CD14-positive monocyte (primary cell): ENCODE results near the gene NOX3. TPM values are rescaled to one million over a fixed set of nuclear protein-coding genes. Genes with fewer than 3 reads are reported as not detected.

Experiments used
- DNase-seq, 3 donors: peaks; one replicate each; pipeline ENCODE4 v3.0.0-alpha.2; 2011 to 2022
- H2AFZ ChIP-seq: 2 replicates; pipeline ENCODE4 v1.6.0; 2012; ENCODE audit warnings: mild to moderate bottlenecking, low read depth, low read length, inconsistent platforms; ENCODE audit not compliant: insufficient read depth, poor library complexity, severe bottlenecking
- H3K27ac ChIP-seq, 2 donors: 1 replicate in 1 of 2; 2 replicates in 1 of 2; pipeline ENCODE4 v1.5.1; 2012 to 2013; ENCODE audit warnings: low read length in 2 of 2, control low read depth in 1 of 2, inconsistent platforms in 1 of 2, low read depth in 1 of 2, mild to moderate bottlenecking in 1 of 2
- H3K27me3 ChIP-seq, 2 donors: one replicate each; pipeline versions ENCODE4 v1.6.0 to v1.6.1; 2011 to 2013; ENCODE audit warnings: low read length in 2 of 2; ENCODE audit not compliant: control insufficient read depth in 2 of 2, insufficient read depth in 2 of 2
- H3K36me3 ChIP-seq, 2 donors: replicated peaks in 1 of 2; 1 replicate in 1 of 2; 2 replicates in 1 of 2; pipeline versions ENCODE4 v1.5.1 to v1.6.1; 2012 to 2013; ENCODE audit warnings: low read length in 2 of 2, control low read depth in 1 of 2, inconsistent platforms in 1 of 2, mild to moderate bottlenecking in 1 of 2; ENCODE audit not compliant: insufficient read depth in 2 of 2, control insufficient read depth in 1 of 2
- H3K4me1 ChIP-seq, 2 donors: 1 replicate in 1 of 2; 2 replicates in 1 of 2; pipeline versions ENCODE4 v1.5.1 to v1.6.1; 2012 to 2013; ENCODE audit warnings: low read length in 2 of 2, control low read depth in 1 of 2, inconsistent platforms in 1 of 2, mild to moderate bottlenecking in 1 of 2, moderate library complexity in 1 of 2; ENCODE audit not compliant: insufficient read depth in 2 of 2, control insufficient read depth in 1 of 2
- H3K4me2 ChIP-seq: replicated peaks from 2 replicates; pipeline ENCODE3; 2012; ENCODE audit warnings: low read length, moderate library complexity, mild to moderate bottlenecking; ENCODE audit not compliant: poor library complexity, severe bottlenecking; ENCODE audit errors: extremely low read depth
- H3K4me3 ChIP-seq, 3 experiments: fragments of 200-600 bp in 1 of 3; sonication (generic) in 1 of 3; replicated peaks in 1 of 3; 1 replicate in 2 of 3; 2 replicates in 1 of 3; pipeline ENCODE4 v1.5.1; 2011 to 2013; ENCODE audit warnings: low read length in 3 of 3, mild to moderate bottlenecking in 3 of 3, control low read depth in 2 of 3, low read depth in 2 of 3, inconsistent platforms in 1 of 3, moderate library complexity in 1 of 3
- H3K79me2 ChIP-seq: 2 replicates; pipeline ENCODE4 v1.6.0; 2012; ENCODE audit warnings: mild to moderate bottlenecking, control low read depth, inconsistent platforms, low read length, moderate library complexity; ENCODE audit not compliant: insufficient read depth
- H3K9ac ChIP-seq: 2 replicates; pipeline ENCODE4 v1.6.0; 2017; ENCODE audit warnings: low read length, mild to moderate bottlenecking; ENCODE audit not compliant: insufficient read depth, poor library complexity, severe bottlenecking
- H3K9me3 ChIP-seq, 2 donors: replicated peaks in 1 of 2; 1 replicate in 1 of 2; 2 replicates in 1 of 2; pipeline versions ENCODE4 v1.5.1 to v1.6.1; 2012 to 2013; ENCODE audit warnings: low read length in 2 of 2, control low read depth in 1 of 2; ENCODE audit not compliant: control insufficient read depth in 1 of 2, insufficient read depth in 1 of 2
- H4K20me1 ChIP-seq: 2 replicates; pipeline ENCODE4 v1.6.0; 2012; ENCODE audit warnings: mild to moderate bottlenecking, low read length, control low read depth, moderate library complexity; ENCODE audit not compliant: insufficient read depth
- H3K27ac Mint-ChIP-seq, 7 donors: one replicate each; pipeline ENCODE4 v1.8.0; 2020; ENCODE audit warnings: mild to moderate bottlenecking in 7 of 7, mixed read lengths in 7 of 7, moderate library complexity in 6 of 7, inconsistent platforms in 2 of 7
- H3K27me3 Mint-ChIP-seq, 3 donors: one replicate each; pipeline ENCODE4 v1.8.0; 2021 to 2022; ENCODE audit warnings: low read depth in 3 of 3, mild to moderate bottlenecking in 3 of 3, mixed read lengths in 3 of 3, moderate library complexity in 3 of 3, inconsistent platforms in 1 of 3
- H3K36me3 Mint-ChIP-seq, 2 donors: one replicate each; pipeline ENCODE4 v1.8.0; 2020; ENCODE audit warnings: mixed read lengths in 2 of 2, inconsistent platforms in 1 of 2, mild to moderate bottlenecking in 1 of 2
- H3K4me1 Mint-ChIP-seq: one replicate; pipeline ENCODE4 v1.8.0; 2020; ENCODE audit warnings: mild to moderate bottlenecking, mixed read lengths
- H3K4me3 Mint-ChIP-seq, 2 donors: one replicate each; pipeline ENCODE4 v1.8.0; 2020; ENCODE audit warnings: mild to moderate bottlenecking in 2 of 2, mixed read lengths in 2 of 2, moderate library complexity in 1 of 2
- H3K9me3 Mint-ChIP-seq, 7 donors: one replicate each; pipeline ENCODE4 v1.8.0; 2020 to 2022; ENCODE audit warnings: mixed read lengths in 7 of 7, mild to moderate bottlenecking in 6 of 7, moderate library complexity in 6 of 7, inconsistent platforms in 2 of 7
- CTCF ChIP-seq: fragments of 200-600 bp; IDR thresholded peaks from one replicate; pipeline ENCODE4 v1.8.0; 2022; ENCODE audit warnings: antibody characterized with exemption, mild to moderate bottlenecking
- WGBS: methylation state at CpG from one replicate; pipeline ENCODE4 v1.1.5; 2013; ENCODE audit warnings: missing lambda C conversion rate; ENCODE audit not compliant: insufficient coverage; 5-methylcytosine and 5-hydroxymethylcytosine counted together
- intact Hi-C, 2 donors: fragments of 100-400 bp; cut with micrococcal nuclease; formaldehyde crosslinking; loops; one replicate each; pipeline versions ENCODE4 v1.15.0 to v1.15.1; 2023
- polyA plus RNA-seq, 3 donors: library from polyadenylated mRNA; depleted of rRNA in 1 of 3; unstranded in 2 of 3; stranded (reverse) in 1 of 3; fragments of 300-500 nt in 2 of 3; fragments of >200 nt in 1 of 3; fragmentation: Illumina TruSeq in 2 of 3; gene quantifications; 1 replicate in 2 of 3; 2 replicates in 1 of 3; pipeline ENCODE4 v1.2.3, GENCODE V29; 2012 to 2021

The NOX3 gene
- polyA plus RNA-seq, 3 donors = not detected

GRCh38 chr6:155402656-155403304 lies 52.9 kb downstream of the NOX3 start:
- H3K36me3 Mint-ChIP-seq = no peaks in the 10 kb centered on the region
- H3K27ac Mint-ChIP-seq = no peak overlapping the region
- no peak overlapping the region for H3K27ac ChIP-seq
- no peak for TF ChIP-seq CTCF
- H3K4me3 ChIP-seq = no peak overlapping the region
- H3K36me3 ChIP-seq = no peaks in the 10 kb centered on the region
- H3K27me3 ChIP-seq = no peaks in the 10 kb centered on the region
- H3K4me1 ChIP-seq = peaks cover 0 to 4% of the 10 kb centered on the region in 2 donors
- no peak overlapping the region for H3K4me2 ChIP-seq
- no peak overlapping the region for H3K4me3 Mint-ChIP-seq
- H3K9me3 Mint-ChIP-seq = peaks cover 0 to 2% (median 0%) of the 10 kb centered on the region in 7 donors
- H2AFZ ChIP-seq = no peak overlapping the region
- no peaks in the 10 kb centered on the region for H3K27me3 Mint-ChIP-seq
- no peaks in the 10 kb centered on the region for H4K20me1 ChIP-seq
- WGBS = no CpG with 5 or more reads among the region's 7 CpGs
- intact Hi-C loops = no loop called here
- H3K79me2 ChIP-seq = no peaks in the 10 kb centered on the region
- no peak overlapping the region for H3K9ac ChIP-seq
- DNase-seq = no peak
- no peaks in the 10 kb centered on the region for H3K9me3 ChIP-seq
- H3K4me1 Mint-ChIP-seq = peaks cover 4% of the 10 kb centered on the region

GRCh38 chr6:155400654-155400965 lies 55.0 kb downstream of the NOX3 start:
- Histone ChIP-seq H3K27me3 (no peaks in the 10 kb centered on the region), H3K79me2 (no peaks in the 10 kb centered on the region), H4K20me1 (no peaks in the 10 kb centered on the region), H3K9me3 (no peaks in the 10 kb centered on the region), H3K9ac (no peak overlapping the region), H3K36me3 (no peaks in the 10 kb centered on the region), H3K27ac (no peak overlapping the region), H3K4me2 (no peak overlapping the region), H3K4me1 (peaks cover 0 to 4% of the 10 kb centered on the region in 2 donors), H2AFZ (no peak overlapping the region), H3K4me3 (no peak overlapping the region)
- H3K4me1 Mint-ChIP-seq = peaks cover 4% of the 10 kb centered on the region
- no peak for TF ChIP-seq CTCF
- H3K27ac Mint-ChIP-seq = peak overlapping the region in 1 of 7 donors; percentile 31
- DNase-seq = no peak
- WGBS = 100% methylated on average over 1 of the region's 2 CpGs
- H3K36me3 Mint-ChIP-seq = no peaks in the 10 kb centered on the region
- intact Hi-C loops = no loop called here
- peaks cover 0 to 2% (median 0%) of the 10 kb centered on the region in 7 donors for H3K9me3 Mint-ChIP-seq
- H3K4me3 Mint-ChIP-seq = no peak overlapping the region
- no peaks in the 10 kb centered on the region for H3K27me3 Mint-ChIP-seq
